OCI-LY7 (cell line): ENCODE data around the gene KLK13. TPM values are rescaled to one million over a fixed set of nuclear protein-coding genes. Genes with fewer than 3 reads are reported as not detected.

Source experiments
- BruUV-seq: library from RNA; stranded (reverse); fragments of 400-500 nt; replicated peaks from 2 replicates; lab custom pipeline; 2021; lab: Mats Ljungman, UMichigan
- CTCF ChIA-PET: fragments of 300-600 bp; sonication (Branson Sonifier 250); formaldehyde crosslinking; loops from one replicate; lab custom pipeline; 2022; ENCODE audit warnings: antibody characterized with exemption; ENCODE audit not compliant: unreplicated experiment; lab: Charles Lee
- POLR2A ChIA-PET: fragments of 300-600 bp; sonication (Branson Sonifier 250); formaldehyde crosslinking; loops from one replicate; lab custom pipeline; 2022; ENCODE audit warnings: antibody characterized with exemption; lab: Charles Lee
- DNase-seq: peaks from one replicate; pipeline ENCODE4 v3.0.0-alpha.2; 2015; ENCODE audit warnings: low spot score
- H2AFZ ChIP-seq: fragments of 200-600 bp; sonication (generic), shearing (Covaris generic); 2 replicates; pipeline ENCODE4 v1.6.1; 2014; ENCODE audit warnings: mild to moderate bottlenecking, antibody characterized with exemption, low read length, moderate library complexity
- H3K27ac ChIP-seq: fragments of 200-600 bp; sonication (generic); 2 replicates; pipeline ENCODE4 v1.5.1; 2014; ENCODE audit warnings: mixed run types, low read depth, mild to moderate bottlenecking, moderate library complexity, low read length, inconsistent platforms; ENCODE audit not compliant: poor library complexity, severe bottlenecking
- H3K36me3 ChIP-seq: fragments of 200-600 bp; sonication (generic); 2 replicates; pipeline ENCODE4 v1.6.1; 2014; ENCODE audit warnings: mild to moderate bottlenecking, antibody characterized with exemption, low read length, moderate library complexity, mixed read lengths; ENCODE audit not compliant: insufficient read depth
- H3K4me1 ChIP-seq: fragments of 200-600 bp; sonication (generic); 2 replicates; pipeline ENCODE4 v1.5.1; 2014; ENCODE audit warnings: mild to moderate bottlenecking, low read length; ENCODE audit not compliant: insufficient read depth, poor library complexity, severe bottlenecking
- H3K4me2 ChIP-seq: fragments of 200-600 bp; sonication (generic); 2 replicates; pipeline ENCODE4 v1.6.1; 2014; ENCODE audit warnings: mild to moderate bottlenecking, low read length
- H3K4me3 ChIP-seq: fragments of 200-600 bp; sonication (generic); 2 replicates; pipeline ENCODE4 v1.5.1; 2014; ENCODE audit warnings: mild to moderate bottlenecking, low read depth, low read length; ENCODE audit not compliant: poor library complexity, severe bottlenecking
- H3K79me2 ChIP-seq: fragments of 200-600 bp; sonication (generic); 2 replicates; pipeline ENCODE4 v1.6.1; 2016; ENCODE audit warnings: low read depth, mild to moderate bottlenecking, low read length, moderate library complexity, mixed read lengths; ENCODE audit not compliant: insufficient read depth
- H3K9me2 ChIP-seq: fragments of 200-600 bp; sonication (generic); 2 replicates; pipeline ENCODE4 v1.6.1; 2016; ENCODE audit warnings: mild to moderate bottlenecking, low read length, mixed read lengths; ENCODE audit not compliant: insufficient read depth
- H3K9me3 ChIP-seq: fragments of 200-600 bp; sonication (generic); 2 replicates; pipeline ENCODE4 v1.6.1; 2014; ENCODE audit warnings: mild to moderate bottlenecking, mixed run types, low read length, mixed read lengths
- H4K20me1 ChIP-seq: fragments of 200-600 bp; sonication (generic); 2 replicates; pipeline ENCODE4 v1.6.1; 2014; ENCODE audit warnings: mild to moderate bottlenecking, antibody characterized with exemption, low read length, moderate library complexity, mixed read lengths; ENCODE audit not compliant: insufficient read depth
- EZH2phosphoT487 ChIP-seq: fragments of 200-600 bp; sonication (generic); IDR thresholded peaks from 2 replicates; pipeline ENCODE4 v1.6.1; 2018; ENCODE audit warnings: low read depth, borderline replicate concordance, mild to moderate bottlenecking, mixed run types, antibody characterized with exemption, low read length, moderate library complexity, mixed read lengths
- intact Hi-C: fragments of 100-400 bp; cut with micrococcal nuclease; formaldehyde crosslinking; loops from one replicate; pipeline ENCODE4 v1.10.0; 2022; ENCODE audit not compliant: unreplicated experiment
- total RNA-seq, 2 experiments: library from RNA; depleted of rRNA in 1 of 2; stranded (reverse); fragments of >200 nt in 1 of 2; shearing (Covaris generic) in 1 of 2; gene quantifications; 2 replicates each; pipeline ENCODE4 v1.2.3, GENCODE V29; 2014 to 2022
- TF ChIP-seq, protein P1 (sequence below): fragments of 200-600 bp; sonication (generic); conservative IDR thresholded peaks from 2 replicates; pipeline ENCODE4 v1.5.1; 2014; ENCODE audit warnings: mild to moderate bottlenecking, antibody characterized with exemption, low read length, moderate library complexity, mixed read lengths

KLK13 gene
- total RNA-seq, 2 experiments from 2014 or later: not detected

DNA sequence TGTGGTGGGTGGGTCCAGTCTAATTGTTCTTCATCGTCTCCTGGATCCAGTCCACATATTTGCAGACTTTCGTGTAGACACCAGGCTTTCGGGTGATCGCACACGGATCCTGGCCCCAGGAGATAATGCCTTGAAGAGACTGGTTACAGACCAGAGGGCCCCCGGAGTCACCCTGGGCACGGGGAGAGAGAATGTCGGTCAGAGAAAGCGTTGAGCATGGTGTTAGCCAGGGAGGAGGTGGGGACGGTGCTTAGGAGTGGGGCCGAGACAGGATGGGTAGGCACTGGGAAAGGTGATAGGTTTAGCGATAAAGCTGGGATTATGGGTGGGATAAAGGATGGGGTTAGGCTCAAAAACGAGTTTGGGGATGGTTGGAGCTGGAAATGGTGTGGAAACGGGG is 42.4 kb downstream of the KLK13 start:
- POLR2A ChIA-PET: no interaction called here
- no peak overlapping the region for H3K4me3 ChIP-seq
- DNase-seq: no peak
- H3K36me3 ChIP-seq: no peaks in the 10 kb centered on the region
- no peaks in the 10 kb centered on the region for H4K20me1 ChIP-seq
- no peak overlapping the region for H3K4me2 ChIP-seq
- no peaks in the 10 kb centered on the region for H3K4me1 ChIP-seq
- CTCF ChIA-PET: no interaction called here
- no peaks in the 10 kb centered on the region for H3K9me2 ChIP-seq
- intact Hi-C loops: no loop called here
- no TSS peak for BruUV-seq
- no peaks in the 10 kb centered on the region for H3K9me3 ChIP-seq
- no peaks in the 10 kb centered on the region for H3K79me2 ChIP-seq
- H3K27ac ChIP-seq: no peak overlapping the region
- no peak overlapping the region for H2AFZ ChIP-seq
- TF ChIP-seq, protein P1, sequence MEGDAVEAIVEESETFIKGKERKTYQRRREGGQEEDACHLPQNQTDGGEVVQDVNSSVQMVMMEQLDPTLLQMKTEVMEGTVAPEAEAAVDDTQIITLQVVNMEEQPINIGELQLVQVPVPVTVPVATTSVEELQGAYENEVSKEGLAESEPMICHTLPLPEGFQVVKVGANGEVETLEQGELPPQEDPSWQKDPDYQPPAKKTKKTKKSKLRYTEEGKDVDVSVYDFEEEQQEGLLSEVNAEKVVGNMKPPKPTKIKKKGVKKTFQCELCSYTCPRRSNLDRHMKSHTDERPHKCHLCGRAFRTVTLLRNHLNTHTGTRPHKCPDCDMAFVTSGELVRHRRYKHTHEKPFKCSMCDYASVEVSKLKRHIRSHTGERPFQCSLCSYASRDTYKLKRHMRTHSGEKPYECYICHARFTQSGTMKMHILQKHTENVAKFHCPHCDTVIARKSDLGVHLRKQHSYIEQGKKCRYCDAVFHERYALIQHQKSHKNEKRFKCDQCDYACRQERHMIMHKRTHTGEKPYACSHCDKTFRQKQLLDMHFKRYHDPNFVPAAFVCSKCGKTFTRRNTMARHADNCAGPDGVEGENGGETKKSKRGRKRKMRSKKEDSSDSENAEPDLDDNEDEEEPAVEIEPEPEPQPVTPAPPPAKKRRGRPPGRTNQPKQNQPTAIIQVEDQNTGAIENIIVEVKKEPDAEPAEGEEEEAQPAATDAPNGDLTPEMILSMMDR: no peak
- TF ChIP-seq EZH2phosphoT487: no peak

- no peaks in the 10 kb centered on the region for H3K9me3 ChIP-seq
- no peaks in the 10 kb centered on the region for H4K20me1 ChIP-seq
- no TSS peak for BruUV-seq
- 0 out of 2 replicates have a peak overlapping the region, but pooled peaks have one; percentile 42 for H2AFZ ChIP-seq
- POLR2A ChIA-PET: interaction anchor here (0.5 to 0.7 kb wide), 3 partner anchors 132 to 1585 kb away, joined by 3 read pairs; no protein-coding TSS in a partner anchor
- no peak overlapping the region for H3K4me2 ChIP-seq
- no peaks in the 10 kb centered on the region for H3K9me2 ChIP-seq
- CTCF ChIA-PET: no interaction called here
- intact Hi-C loops: no loop called here
- TF ChIP-seq, protein P1: peak; percentile 82
- TF ChIP-seq EZH2phosphoT487: no peak
- H3K4me3 ChIP-seq: no peak overlapping the region
- H3K36me3 ChIP-seq: no peaks in the 10 kb centered on the region
- no peaks in the 10 kb centered on the region for H3K79me2 ChIP-seq
- DNase-seq: peak; percentile 40
- no peak overlapping the region for H3K27ac ChIP-seq
- no peaks in the 10 kb centered on the region for H3K4me1 ChIP-seq
These were observed 43.8 kb downstream of the KLK13 start for GRCh38 chr19:51020988-51021651.

- Histone ChIP-seq H4K20me1 (no peaks in the 10 kb centered on the region), H3K4me3 (no peak within 1 kb of the TSS), H3K36me3 (no peaks in the 10 kb centered on the region), H3K9me3 (no peaks in the 10 kb centered on the region), H2AFZ (no peak within 1 kb of the TSS), H3K79me2 (no peaks in the 10 kb centered on the region), H3K27ac (no peak within 1 kb of the TSS), H3K4me2 (no peak within 1 kb of the TSS), H3K4me1 (no peaks in the 10 kb centered on the region), H3K9me2 (no peaks in the 10 kb centered on the region)
- ChIA-PET POLR2A (no interaction called here), CTCF (no interaction called here)
- TF ChIP-seq, protein P1: no peak
- no peak for TF ChIP-seq EZH2phosphoT487
- DNase-seq: no peak
- intact Hi-C loops: no loop called here
- BruUV-seq: no TSS peak
These were observed 45.4 kb downstream of the KLK13 start, which contains the start of gene KLK10 for GRCh38 chr19:51019544-51019925. Gene KLK10, minus strand, starts transcription at chr19:51019709. Its CDS starts 579 bp downstream, at chr19:51019130.
